Suprapubic skin (tissue), 4 donors: ENCODE measurements around the gene PNLDC1.

Experiments
- POLR2A ChIP-seq, 2 donors: fragments of 450-650 bp; IDR thresholded peaks; one replicate each; pipeline ENCODE4 v1.6.1; 2017; ENCODE audit warnings: antibody characterized with exemption in 2 of 2, mild to moderate bottlenecking in 2 of 2, moderate library complexity in 2 of 2
- POLR2AphosphoS5 ChIP-seq, 3 donors: sonication (generic); formaldehyde crosslinking; IDR thresholded peaks; one replicate each; pipeline ENCODE4 v1.6.1; 2017; ENCODE audit warnings: antibody characterized with exemption in 3 of 3
- TF ChIP-seq, protein P1 (sequence below), 2 donors: fragments of 200-600 bp in 1 of 2; fragments of 450-650 bp in 1 of 2; sonication (generic) in 1 of 2; IDR thresholded peaks; one replicate each; pipeline ENCODE4 v1.5.1; 2016 to 2019; ENCODE audit warnings: antibody characterized with exemption in 2 of 2, mild to moderate bottlenecking in 1 of 2, moderate library complexity in 1 of 2

- TF ChIP-seq, protein P1, sequence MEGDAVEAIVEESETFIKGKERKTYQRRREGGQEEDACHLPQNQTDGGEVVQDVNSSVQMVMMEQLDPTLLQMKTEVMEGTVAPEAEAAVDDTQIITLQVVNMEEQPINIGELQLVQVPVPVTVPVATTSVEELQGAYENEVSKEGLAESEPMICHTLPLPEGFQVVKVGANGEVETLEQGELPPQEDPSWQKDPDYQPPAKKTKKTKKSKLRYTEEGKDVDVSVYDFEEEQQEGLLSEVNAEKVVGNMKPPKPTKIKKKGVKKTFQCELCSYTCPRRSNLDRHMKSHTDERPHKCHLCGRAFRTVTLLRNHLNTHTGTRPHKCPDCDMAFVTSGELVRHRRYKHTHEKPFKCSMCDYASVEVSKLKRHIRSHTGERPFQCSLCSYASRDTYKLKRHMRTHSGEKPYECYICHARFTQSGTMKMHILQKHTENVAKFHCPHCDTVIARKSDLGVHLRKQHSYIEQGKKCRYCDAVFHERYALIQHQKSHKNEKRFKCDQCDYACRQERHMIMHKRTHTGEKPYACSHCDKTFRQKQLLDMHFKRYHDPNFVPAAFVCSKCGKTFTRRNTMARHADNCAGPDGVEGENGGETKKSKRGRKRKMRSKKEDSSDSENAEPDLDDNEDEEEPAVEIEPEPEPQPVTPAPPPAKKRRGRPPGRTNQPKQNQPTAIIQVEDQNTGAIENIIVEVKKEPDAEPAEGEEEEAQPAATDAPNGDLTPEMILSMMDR (IDR thresholded peaks at IDR 0.05) = no peak
- TF ChIP-seq POLR2AphosphoS5 (IDR thresholded peaks at IDR 0.05) (no peak), POLR2A (IDR thresholded peaks at IDR 0.05) (no peak)
These were observed 65.3 kb downstream of the PNLDC1 start for GRCh38 chr6:159865226-159865920.
